Hindlimb muscle (tissue), 1 donor: ENCODE measurements around the gene GSTM3. TPM values are rescaled to one million over a fixed set of nuclear protein-coding genes. Genes with fewer than 3 reads are reported as not detected.
"Not testable (repeated sequence)": the region's sequence is repeated elsewhere in the genome, so short reads cannot be mapped to it uniquely, and the experiment has no call there.

Source experiments
- DNase-seq: peaks from one replicate; pipeline ENCODE4 v3.0.0-alpha.2; 2013
- polyA plus RNA-seq: library from polyadenylated mRNA; unstranded; fragments of 120-200 nt; gene quantifications from one replicate; pipeline ENCODE4 v1.2.1, GENCODE V29; 2013; ENCODE audit not compliant: insufficient read length

GSTM3 gene
- polyA plus RNA-seq, 1 donor, result 34.4 TPM

GRCh38 chr1:109761227-109762038 lies 20.6 kb upstream of the GSTM3 start:
- DNase-seq, result no peak

DNA sequence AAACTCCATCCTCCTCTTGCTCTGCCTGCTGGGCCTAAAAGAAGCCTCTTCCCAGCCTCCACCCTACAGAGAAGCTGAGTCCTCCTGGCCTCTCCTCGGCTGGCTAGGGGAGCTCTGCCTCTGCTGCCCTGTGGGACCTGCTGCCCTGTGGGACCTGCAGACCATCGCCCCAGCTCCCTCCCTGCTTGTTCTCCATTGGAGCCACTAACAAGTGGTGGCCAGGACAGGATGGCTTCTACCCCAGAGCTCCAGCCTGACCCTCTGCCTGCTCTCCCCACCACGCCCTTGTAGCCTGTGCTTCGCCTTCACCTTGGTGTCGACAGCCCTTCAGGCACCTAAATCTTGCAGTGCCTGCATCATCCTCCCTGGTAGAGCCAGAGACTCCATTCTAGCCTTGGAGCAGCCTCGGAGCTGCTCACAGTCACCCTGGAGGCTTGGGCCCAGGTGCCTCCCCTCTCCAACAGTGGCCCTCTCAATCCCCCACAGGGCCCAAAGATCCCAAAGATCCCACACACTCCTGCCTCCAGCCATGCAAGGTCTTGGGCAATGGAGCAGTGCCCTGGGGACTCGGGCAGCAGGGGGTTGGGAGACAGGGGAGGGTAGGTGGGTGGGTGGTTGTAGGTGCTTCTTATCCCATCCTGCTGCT lies 19.9 kb upstream of the GSTM3 start:
- DNase-seq, result no peak

GRCh38 chr1:109759513-109760334 lies 18.9 kb upstream of the GSTM3 start:
- no peak for DNase-seq

DNA sequence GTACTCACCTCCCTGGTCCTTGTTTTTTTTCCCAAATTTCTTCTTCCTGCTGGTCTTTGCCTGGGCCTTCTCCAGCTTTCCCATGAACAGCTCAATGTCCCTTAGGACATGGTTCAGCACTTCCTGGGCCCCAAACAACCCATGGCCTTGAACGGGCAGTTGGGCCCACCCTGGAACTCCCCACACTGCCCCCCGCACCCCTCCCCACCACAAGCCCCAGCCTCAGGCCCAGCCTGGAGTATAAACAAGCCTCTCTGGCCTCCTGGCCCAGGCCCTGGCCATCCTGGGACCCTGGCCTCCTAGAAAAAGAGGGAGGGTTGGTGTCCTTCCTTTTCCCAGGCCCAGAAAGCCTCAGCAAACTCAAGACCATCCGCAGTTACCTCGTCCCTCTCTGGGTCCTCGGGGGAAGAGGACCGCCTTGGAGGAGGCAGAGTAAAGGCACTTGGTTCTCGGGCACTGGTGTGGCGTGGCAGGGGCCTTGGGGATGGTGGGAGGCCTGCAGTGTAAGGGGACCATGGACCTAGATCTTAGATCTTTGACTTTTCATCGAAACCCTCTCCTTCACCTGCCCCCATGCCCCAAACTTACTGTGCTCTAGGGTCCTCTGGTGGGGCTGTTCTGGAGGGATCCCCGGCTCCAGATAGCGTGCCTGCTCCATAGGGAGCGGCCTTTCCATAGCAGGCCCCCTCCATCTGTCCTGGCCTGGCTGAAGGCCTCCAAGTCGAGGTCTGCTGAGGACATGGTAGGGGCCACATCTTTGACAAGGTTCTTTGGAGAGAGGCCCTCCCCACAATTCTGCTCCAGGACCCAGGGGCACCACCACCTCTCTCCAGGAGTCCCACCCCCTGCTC lies 17.3 kb upstream of the GSTM3 start:
- DNase-seq, result no peak

- DNase-seq, result no peak
Measured at GRCh38 chr1:109756848-109757521, 16.1 kb upstream of the GSTM3 start.

DNA sequence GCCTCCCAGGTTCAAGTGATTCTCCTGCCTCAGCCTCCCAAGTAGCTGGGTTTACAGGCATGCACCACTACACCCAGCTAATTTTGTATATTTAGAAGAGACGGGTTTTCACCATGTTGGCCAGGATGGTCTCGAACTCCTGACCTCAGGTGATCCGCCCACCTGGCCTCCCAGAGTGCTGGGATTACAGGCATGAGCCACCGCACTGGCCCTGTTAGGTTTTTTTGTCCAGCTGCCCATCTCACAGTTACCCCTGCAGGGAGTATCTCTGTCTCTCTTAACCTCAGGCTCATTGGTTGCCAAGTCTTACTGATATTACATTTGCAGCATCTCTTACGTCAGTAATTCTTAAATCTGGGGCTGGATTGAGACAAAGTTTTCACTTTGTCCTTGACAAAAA lies 15.5 kb upstream of the GSTM3 start:
- DNase-seq, result not testable (repeated sequence)

DNA sequence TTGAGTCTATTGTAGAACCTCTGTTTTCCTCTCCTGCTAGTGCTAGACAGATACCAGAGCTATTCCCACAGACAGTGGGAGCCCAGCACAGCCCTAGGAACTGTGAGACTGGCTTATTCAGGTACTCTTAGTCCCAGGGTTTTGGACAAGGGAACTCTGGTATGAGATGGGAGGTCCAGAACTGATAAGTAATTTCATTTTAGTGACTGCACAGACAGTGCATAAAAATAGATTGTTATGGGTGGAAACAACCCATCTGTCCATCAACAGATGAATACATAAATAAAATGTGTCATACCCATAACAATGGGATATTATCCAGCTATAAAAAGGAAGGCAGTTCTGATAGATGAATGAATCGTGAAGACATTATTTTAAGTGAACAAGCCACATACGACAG lies 13.9 kb upstream of the GSTM3 start:
- no peak for DNase-seq

DNA sequence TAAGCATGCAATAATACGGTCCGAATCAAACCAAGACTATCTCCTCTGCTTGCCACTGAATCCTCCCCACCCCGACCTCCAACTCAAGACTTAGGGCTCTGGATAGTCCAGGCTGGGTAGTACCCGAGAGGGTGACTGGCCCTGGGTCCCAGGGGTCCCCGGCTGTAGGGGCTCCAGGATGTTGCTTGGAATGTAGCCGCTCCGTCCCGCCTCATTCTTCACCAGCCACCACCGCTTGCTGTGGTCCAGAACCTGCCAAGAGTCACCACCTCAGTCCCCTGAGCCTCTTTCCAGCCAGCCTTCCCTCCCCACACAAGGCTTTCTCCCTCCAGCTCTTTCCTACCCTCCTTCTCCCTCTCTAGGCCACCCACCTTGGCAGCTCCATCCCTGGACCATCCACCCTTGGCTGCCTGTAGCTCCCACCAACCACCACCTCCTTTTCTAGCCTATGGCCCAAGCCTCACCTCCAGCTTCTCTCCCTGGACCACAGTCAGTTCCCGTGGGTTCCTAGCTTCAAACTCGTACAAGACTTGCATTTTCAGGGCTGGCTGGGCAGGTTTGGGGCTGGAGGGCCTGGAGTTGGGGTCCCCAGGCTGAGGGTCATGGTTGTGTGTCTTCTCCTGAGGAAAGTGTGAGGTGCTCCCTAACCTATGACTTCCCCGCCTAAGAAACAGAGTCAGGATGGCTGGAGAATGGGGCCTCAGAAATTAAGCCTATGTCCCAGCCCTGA lies 10.9 kb upstream of the GSTM3 start:
- no peak for DNase-seq

- DNase-seq, result no peak
Measured at GRCh38 chr1:109750920-109751319, 10.1 kb upstream of the GSTM3 start.

GRCh38 chr1:109750241-109750882 lies 9.5 kb upstream of the GSTM3 start:
- DNase-seq, result no peak

GRCh38 chr1:109749221-109749620 lies 8.4 kb upstream of the GSTM3 start:
- no peak for DNase-seq

DNA sequence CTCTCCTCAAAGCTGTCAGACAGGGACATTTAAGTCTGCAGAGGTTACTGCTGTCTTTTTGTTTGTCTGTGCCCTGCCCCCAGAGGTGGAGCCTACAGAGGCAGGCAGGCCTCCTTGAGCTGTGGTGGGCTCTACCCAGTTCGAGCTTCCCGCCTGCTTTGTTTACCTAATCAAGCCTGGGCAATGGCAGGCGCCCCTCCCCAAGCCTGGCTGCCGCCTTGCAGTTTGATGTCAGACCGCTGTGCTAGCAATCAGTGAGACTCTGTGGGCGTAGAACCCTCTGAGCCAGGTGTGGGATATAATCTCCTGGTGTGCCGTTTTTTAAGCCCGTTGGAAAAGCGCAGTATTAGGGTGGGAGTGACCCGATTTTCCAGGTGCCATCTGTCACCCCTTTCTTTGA lies 7.5 kb upstream of the GSTM3 start:
- DNase-seq, result not testable (repeated sequence)

DNA sequence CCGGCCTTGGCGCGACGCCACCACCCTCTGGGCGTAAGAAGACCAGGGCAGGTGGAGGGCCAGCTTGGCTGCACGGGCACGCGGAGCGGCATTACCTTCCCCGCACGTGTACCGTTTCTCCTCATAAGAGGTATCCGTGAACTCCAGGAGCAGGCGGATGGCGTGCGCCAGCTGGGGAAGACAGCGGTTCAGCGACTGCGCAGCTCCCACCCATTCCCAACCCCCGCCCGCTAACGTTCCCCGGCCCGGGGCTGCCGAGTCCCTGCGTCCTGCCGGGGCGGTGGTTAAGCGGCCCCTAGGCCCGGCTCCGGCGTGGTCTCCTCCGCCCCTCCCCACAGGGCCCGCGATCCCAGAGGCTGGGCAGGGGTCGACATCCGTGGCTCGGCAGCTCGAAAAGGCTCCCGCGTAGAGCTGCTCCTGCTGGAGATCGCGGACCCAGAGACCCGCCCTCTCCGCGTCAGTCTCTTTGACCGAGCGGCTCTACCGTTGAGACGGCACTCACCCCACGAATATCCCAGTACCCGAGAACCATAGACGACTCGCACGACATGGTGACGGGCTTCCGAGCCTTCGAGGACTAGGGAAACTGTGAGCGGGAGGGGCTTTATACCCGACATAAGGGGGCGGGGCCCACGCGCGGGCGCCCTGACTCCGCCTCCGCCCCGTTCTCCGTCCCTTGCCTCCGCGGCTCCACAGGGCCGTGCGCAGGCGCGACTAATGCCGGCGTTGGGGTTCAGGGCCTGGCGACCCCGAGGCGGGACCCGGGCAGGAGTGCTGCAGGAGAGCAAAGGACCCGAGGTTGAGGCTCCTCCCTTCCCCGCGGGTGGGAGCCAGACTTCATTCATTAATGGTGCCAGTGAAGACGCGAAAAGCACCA lies 862 bp downstream of the GSTM3 start:
- peak; percentile 83 for DNase-seq

DNA sequence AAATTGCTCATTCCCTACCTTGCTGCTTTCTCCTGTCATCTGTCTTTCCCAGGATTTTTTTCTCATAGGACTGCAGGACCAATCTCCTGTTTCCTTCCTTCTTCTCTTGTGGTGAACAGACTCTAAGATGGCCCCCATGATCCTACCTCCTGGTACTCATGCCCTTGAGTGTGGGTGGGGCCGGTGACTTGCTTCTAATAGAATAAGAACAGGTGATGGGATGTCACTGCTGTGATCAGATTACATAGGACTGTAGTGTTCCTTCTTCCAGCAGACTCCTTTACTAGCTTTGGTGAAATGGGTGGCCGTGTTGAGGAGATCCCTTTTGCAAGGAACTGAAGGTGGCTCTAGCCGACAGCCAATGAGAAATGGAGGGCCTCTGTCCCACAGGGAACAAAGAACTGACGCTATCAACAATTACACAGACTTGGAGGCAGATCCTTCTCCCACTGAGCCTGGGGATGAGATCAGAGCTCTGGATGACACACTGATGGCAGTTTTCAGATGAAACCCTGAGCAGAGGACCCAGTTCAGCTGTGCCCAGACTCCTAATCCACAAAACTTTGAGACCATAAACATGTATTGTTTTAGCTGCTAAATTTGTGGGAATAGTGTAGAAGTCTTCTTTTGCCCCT lies 7.5 kb downstream of the GSTM3 start:
- no peak for DNase-seq

DNA sequence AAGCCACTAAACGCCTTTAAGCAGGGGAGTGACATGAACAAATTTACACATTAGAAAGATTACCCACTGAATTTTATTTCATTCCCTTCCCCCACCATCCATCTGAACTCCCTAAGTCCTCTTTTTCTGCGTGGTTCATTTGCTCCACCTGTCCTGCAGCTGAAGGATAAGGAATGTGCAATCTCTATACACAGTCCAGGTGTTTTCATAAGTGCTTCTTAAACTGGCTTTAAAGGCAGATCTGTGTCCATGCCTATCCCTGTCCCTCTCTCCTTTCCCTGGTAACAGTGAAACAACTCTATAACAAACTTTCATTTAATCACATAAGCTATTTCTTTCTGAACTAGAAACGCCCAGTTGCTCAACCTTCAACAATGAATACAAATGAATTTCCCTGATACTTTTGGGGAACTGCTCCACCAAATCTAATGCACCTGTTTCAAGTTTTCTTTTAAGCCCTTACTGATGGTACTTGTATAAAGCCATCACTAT lies 8.4 kb downstream of the GSTM3 start:
- no peak for DNase-seq

DNA sequence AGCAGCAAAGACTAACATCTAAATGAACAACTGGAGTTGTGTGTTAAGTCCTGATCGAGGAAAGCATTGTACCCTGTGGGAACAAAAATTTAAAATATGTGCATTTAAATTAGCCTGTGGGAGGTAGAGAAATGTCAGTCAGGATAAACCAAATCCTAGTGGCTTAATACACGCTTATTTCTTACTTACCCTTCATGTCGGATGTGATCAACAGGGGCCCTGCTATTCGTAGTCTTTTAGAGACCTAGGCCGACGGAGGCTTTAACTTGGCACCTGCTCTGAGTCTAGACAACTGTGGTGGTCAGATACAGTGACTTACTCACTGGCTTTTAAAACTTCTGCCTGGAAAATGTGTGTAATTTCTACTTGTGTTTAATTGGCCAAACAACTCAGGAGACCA lies 10.2 kb downstream of the GSTM3 start:
- DNase-seq, result no peak

GRCh38 chr1:109728870-109729269 lies 12.0 kb downstream of the GSTM3 start:
- DNase-seq, result no peak

DNA sequence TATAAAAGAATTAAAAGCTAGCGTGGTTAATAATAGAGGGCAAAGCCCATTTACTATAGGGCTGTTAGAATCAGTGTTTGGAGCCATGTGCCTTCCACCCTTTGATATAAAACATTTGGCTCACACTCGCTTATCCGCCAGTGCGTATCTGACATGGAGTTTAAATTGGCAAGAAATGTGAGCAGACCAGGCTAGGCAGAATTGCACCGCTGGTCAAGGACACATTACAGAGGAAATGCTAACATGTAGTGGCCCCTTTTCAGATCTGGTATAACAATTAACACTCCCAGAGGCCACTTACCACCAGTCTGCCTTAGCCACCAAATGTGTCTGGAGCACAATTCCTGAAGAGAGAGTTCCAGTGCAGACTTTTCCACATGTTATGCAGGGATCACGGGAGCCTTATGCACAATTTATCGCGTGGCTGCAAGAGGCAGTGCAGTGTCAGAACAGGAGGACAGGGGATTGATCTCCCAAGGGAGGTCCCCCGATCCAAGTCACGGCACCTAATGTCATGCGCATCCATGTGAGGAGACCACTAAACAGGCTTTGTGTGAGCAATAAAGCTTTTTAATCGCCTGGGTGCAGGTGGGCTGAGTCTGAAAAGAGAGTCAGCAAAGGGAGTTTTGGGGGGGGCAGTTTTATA lies 14.0 kb downstream of the GSTM3 start:
- DNase-seq, result no peak
